Activated T-cell treated with anti-CD3 and anti-CD28 coated beads, Interleukin-2, amount 50 U/mL, for 24 hours (primary cell): ENCODE data around the gene AKR7A3.
"Not testable (repeated sequence)": the region's sequence is repeated elsewhere in the genome, so short reads cannot be mapped to it uniquely, and the experiment has no call there.

ENCODE experiments used
- DNase-seq: peaks from one replicate; pipeline ENCODE4 v3.0.0-alpha.2; 2020
- H3K27ac Mint-ChIP-seq: 2 replicates; pipeline ENCODE4 v1.8.0; 2020; ENCODE audit warnings: mild to moderate bottlenecking, mixed read lengths
- H3K27me3 Mint-ChIP-seq: 2 replicates; pipeline ENCODE4 v1.8.0; 2020; ENCODE audit warnings: mixed read lengths
- H3K36me3 Mint-ChIP-seq: 2 replicates; pipeline ENCODE4 v1.8.0; 2020; ENCODE audit warnings: low read depth, mixed read lengths
- H3K4me1 Mint-ChIP-seq: 2 replicates; pipeline ENCODE4 v1.8.0; 2020; ENCODE audit warnings: low read depth, mixed read lengths
- H3K4me3 Mint-ChIP-seq: 2 replicates; pipeline ENCODE4 v1.8.0; 2020; ENCODE audit warnings: mild to moderate bottlenecking, moderate library complexity, mixed read lengths
- H3K9me3 Mint-ChIP-seq: 2 replicates; pipeline ENCODE4 v1.8.0; 2020; ENCODE audit warnings: mixed read lengths

Gene AKR7A3

GRCh38 chr1:19288324-19289241 lies at the start of gene AKR7A3:
Gene AKR7A3, minus strand, starts transcription at chr1:19288770. Its CDS starts 61 bp downstream, at chr1:19288709.
- DNase-seq = peak; percentile 74
- Mint-ChIP-seq H3K27me3 (peaks cover 21% of the 10 kb centered on the region), H3K4me3 (peak within 1 kb of the TSS; percentile 55)
- H3K9me3 Mint-ChIP-seq, H3K36me3 Mint-ChIP-seq, H3K4me1 Mint-ChIP-seq, H3K27ac Mint-ChIP-seq: not testable (repeated sequence)

GRCh38 chr1:19338323-19338762 lies 49.8 kb upstream of the AKR7A3 start:
- peak overlapping the region; percentile 89 for H3K27ac Mint-ChIP-seq
- DNase-seq = no peak
- H3K27me3 Mint-ChIP-seq = no peaks in the 10 kb centered on the region
- H3K36me3 Mint-ChIP-seq = peaks cover 59% of the 10 kb centered on the region
- H3K4me1 Mint-ChIP-seq = peaks cover 40% of the 10 kb centered on the region
- no peaks in the 10 kb centered on the region for H3K9me3 Mint-ChIP-seq
- no peak overlapping the region for H3K4me3 Mint-ChIP-seq

GRCh38 chr1:19337289-19337688 lies 48.7 kb upstream of the AKR7A3 start:
- Mint-ChIP-seq H3K4me3 (no peak overlapping the region), H3K9me3 (no peaks in the 10 kb centered on the region), H3K27me3 (no peaks in the 10 kb centered on the region), H3K36me3 (peaks cover 48% of the 10 kb centered on the region), H3K4me1 (peaks cover 42% of the 10 kb centered on the region), H3K27ac (peak overlapping the region; percentile 89)
- no peak for DNase-seq

- H3K4me1 Mint-ChIP-seq = peaks cover 39% of the 10 kb centered on the region
- H3K27me3 Mint-ChIP-seq = no peaks in the 10 kb centered on the region
- H3K27ac Mint-ChIP-seq = peak overlapping the region; percentile 89
- H3K9me3 Mint-ChIP-seq = no peaks in the 10 kb centered on the region
- DNase-seq = peak; percentile 67
- peak overlapping the region; percentile 38 for H3K4me3 Mint-ChIP-seq
- H3K36me3 Mint-ChIP-seq = peaks cover 41% of the 10 kb centered on the region
Measured at GRCh38 chr1:19336543-19336942, 48.0 kb upstream of the AKR7A3 start.

GRCh38 chr1:19333587-19334354 lies 45.2 kb upstream of the AKR7A3 start:
- no peak for DNase-seq
- Mint-ChIP-seq H3K36me3 (peaks cover 18% of the 10 kb centered on the region), H3K4me3 (no peak overlapping the region), H3K27me3 (no peaks in the 10 kb centered on the region), H3K9me3 (no peaks in the 10 kb centered on the region), H3K4me1 (peaks cover 34% of the 10 kb centered on the region), H3K27ac (no peak overlapping the region)

GRCh38 chr1:19332832-19333231 lies 44.3 kb upstream of the AKR7A3 start:
- Mint-ChIP-seq H3K27me3 (no peaks in the 10 kb centered on the region), H3K9me3 (no peaks in the 10 kb centered on the region), H3K27ac (peak overlapping the region; percentile 44), H3K4me1 (peaks cover 33% of the 10 kb centered on the region), H3K4me3 (no peak overlapping the region), H3K36me3 (peaks cover 13% of the 10 kb centered on the region)
- no peak for DNase-seq

- Mint-ChIP-seq H3K27me3 (no peaks in the 10 kb centered on the region), H3K4me3 (no peak overlapping the region), H3K27ac (no peak overlapping the region), H3K9me3 (no peaks in the 10 kb centered on the region), H3K4me1 (peaks cover 19% of the 10 kb centered on the region), H3K36me3 (peaks cover 14% of the 10 kb centered on the region)
- DNase-seq = no peak
Measured at GRCh38 chr1:19331262-19331878, 42.8 kb upstream of the AKR7A3 start.

- H3K4me3 Mint-ChIP-seq = no peak overlapping the region
- H3K9me3 Mint-ChIP-seq = no peaks in the 10 kb centered on the region
- peaks cover 11% of the 10 kb centered on the region for H3K4me1 Mint-ChIP-seq
- no peaks in the 10 kb centered on the region for H3K27me3 Mint-ChIP-seq
- peak overlapping the region; percentile 42 for H3K27ac Mint-ChIP-seq
- DNase-seq = no peak
- H3K36me3 Mint-ChIP-seq = peaks cover 14% of the 10 kb centered on the region
Measured at GRCh38 chr1:19330449-19331135, 42.0 kb upstream of the AKR7A3 start.

- Mint-ChIP-seq H3K36me3 (peaks cover 17% of the 10 kb centered on the region), H3K4me3 (no peak overlapping the region), H3K27ac (no peak overlapping the region), H3K9me3 (no peaks in the 10 kb centered on the region), H3K4me1 (peaks cover 7% of the 10 kb centered on the region), H3K27me3 (no peaks in the 10 kb centered on the region)
- DNase-seq = no peak
Measured at GRCh38 chr1:19329611-19330010, 41.0 kb upstream of the AKR7A3 start.

GRCh38 chr1:19329188-19329587 lies 40.6 kb upstream of the AKR7A3 start:
- H3K27me3 Mint-ChIP-seq = no peaks in the 10 kb centered on the region
- no peak overlapping the region for H3K27ac Mint-ChIP-seq
- H3K36me3 Mint-ChIP-seq = peaks cover 20% of the 10 kb centered on the region
- DNase-seq = no peak
- H3K4me1 Mint-ChIP-seq = peaks cover 7% of the 10 kb centered on the region
- no peak overlapping the region for H3K4me3 Mint-ChIP-seq
- no peaks in the 10 kb centered on the region for H3K9me3 Mint-ChIP-seq

GRCh38 chr1:19328486-19328885 lies 39.9 kb upstream of the AKR7A3 start:
- Mint-ChIP-seq H3K27ac (no peak overlapping the region), H3K27me3 (no peaks in the 10 kb centered on the region), H3K36me3 (peaks cover 20% of the 10 kb centered on the region), H3K4me1 (peaks cover 2% of the 10 kb centered on the region), H3K9me3 (no peaks in the 10 kb centered on the region), H3K4me3 (no peak overlapping the region)
- DNase-seq = no peak

- H3K9me3 Mint-ChIP-seq = no peaks in the 10 kb centered on the region
- H3K4me1 Mint-ChIP-seq = no peaks in the 10 kb centered on the region
- peaks cover 22% of the 10 kb centered on the region for H3K36me3 Mint-ChIP-seq
- H3K27me3 Mint-ChIP-seq = no peaks in the 10 kb centered on the region
- DNase-seq = no peak
- no peak overlapping the region for H3K4me3 Mint-ChIP-seq
- no peak overlapping the region for H3K27ac Mint-ChIP-seq
Measured at GRCh38 chr1:19327736-19328135, 39.2 kb upstream of the AKR7A3 start.

- H3K4me3 Mint-ChIP-seq = no peak overlapping the region
- H3K9me3 Mint-ChIP-seq = no peaks in the 10 kb centered on the region
- no peaks in the 10 kb centered on the region for H3K4me1 Mint-ChIP-seq
- peaks cover 25% of the 10 kb centered on the region for H3K36me3 Mint-ChIP-seq
- no peaks in the 10 kb centered on the region for H3K27me3 Mint-ChIP-seq
- H3K27ac Mint-ChIP-seq = peak overlapping the region; percentile 47
- DNase-seq = no peak
Measured at GRCh38 chr1:19327301-19327700, 38.7 kb upstream of the AKR7A3 start.

- H3K27me3 Mint-ChIP-seq = no peaks in the 10 kb centered on the region
- H3K9me3 Mint-ChIP-seq = no peaks in the 10 kb centered on the region
- peaks cover 25% of the 10 kb centered on the region for H3K36me3 Mint-ChIP-seq
- DNase-seq = no peak
- H3K4me3 Mint-ChIP-seq = no peak overlapping the region
- no peaks in the 10 kb centered on the region for H3K4me1 Mint-ChIP-seq
- peak overlapping the region; percentile 71 for H3K27ac Mint-ChIP-seq
Measured at GRCh38 chr1:19326748-19327065, 38.1 kb upstream of the AKR7A3 start.
